Uterus (tissue), 4 donors: ENCODE data around the gene PIGK. TPM values are rescaled to one million over a fixed set of nuclear protein-coding genes. Genes with fewer than 3 reads are reported as not detected.

Experiments
- DNase-seq, 2 donors: peaks; one replicate each; pipeline ENCODE4 v3.0.0-alpha.2; 2019 to 2020
- H3K27ac ChIP-seq, 2 donors: fragments of 200-600 bp; sonication (generic); 1 replicate in 1 of 2; 2 replicates in 1 of 2; pipeline ENCODE4 v1.5.1; 2016 to 2018
- H3K27me3 ChIP-seq, 2 donors: fragments of 200-600 bp; sonication (generic); one replicate each; pipeline ENCODE4 v1.5.1; 2018 to 2019; ENCODE audit warnings: control low read depth in 1 of 2
- H3K36me3 ChIP-seq, 2 donors: fragments of 200-600 bp; sonication (generic); one replicate each; pipeline ENCODE4 v1.5.1; 2019; ENCODE audit warnings: control low read depth in 1 of 2
- H3K4me1 ChIP-seq, 2 donors: fragments of 200-600 bp; sonication (generic); one replicate each; pipeline ENCODE4 v1.5.1; 2018 to 2019; ENCODE audit warnings: control low read depth in 1 of 2
- H3K4me3 ChIP-seq, 2 donors: fragments of 200-600 bp; sonication (generic); 1 replicate in 1 of 2; 2 replicates in 1 of 2; pipeline ENCODE4 v1.5.1; 2018 to 2019; ENCODE audit warnings: mild to moderate bottlenecking in 1 of 2
- H3K9me3 ChIP-seq, 2 donors: fragments of 200-600 bp; sonication (generic); one replicate each; pipeline ENCODE4 v1.5.1; 2019; ENCODE audit warnings: control low read depth in 1 of 2
- POLR2A ChIP-seq, 2 donors: fragments of 450-650 bp; IDR thresholded peaks; one replicate each; pipeline ENCODE4 v1.6.1; 2016; ENCODE audit warnings: antibody characterized with exemption in 2 of 2, mild to moderate bottlenecking in 1 of 2, moderate library complexity in 1 of 2
- intact Hi-C: fragments of 100-400 bp; cut with DNase I; formaldehyde crosslinking; loops from one replicate; pipeline ENCODE4 v1.15.1; 2023; ENCODE audit warnings: low total_unique reads
- microRNA-seq: library from miRNA; unstranded; fragments of <30 nt; microRNA quantifications from one replicate; pipeline ENCODE4, GENCODE V29; 2016; ENCODE audit warnings: borderline microRNAs expressed, borderline replicate concordance
- small RNA-seq: library from RNA; depleted of rRNA; stranded (forward); fragments of <200 nt; gene quantifications from one replicate; pipeline ENCODE3, GENCODE V24; 2016
- total RNA-seq, 4 donors: library from RNA; depleted of rRNA in 3 of 4; stranded (reverse); fragments of >200 nt in 3 of 4; gene quantifications; one replicate each; pipeline versions ENCODE4 v1.1.0 to v1.2.4, GENCODE V29; 2014 to 2023
- TF ChIP-seq, protein P1 (sequence below), 4 experiments: fragments of 200-600 bp in 2 of 4; fragments of 450-650 bp in 2 of 4; sonication (generic) in 2 of 4; IDR thresholded peaks; one replicate each; pipeline ENCODE4 v1.5.1; 2016 to 2019; ENCODE audit warnings: antibody characterized with exemption in 4 of 4, mild to moderate bottlenecking in 2 of 4, moderate library complexity in 1 of 4
- donor health status: DM: yes; HTN: yes; CAD: no.

Gene PIGK
- total RNA-seq, 4 donors from 2014 or later = 11.5 to 38.6 (median 32.6) TPM

DNA sequence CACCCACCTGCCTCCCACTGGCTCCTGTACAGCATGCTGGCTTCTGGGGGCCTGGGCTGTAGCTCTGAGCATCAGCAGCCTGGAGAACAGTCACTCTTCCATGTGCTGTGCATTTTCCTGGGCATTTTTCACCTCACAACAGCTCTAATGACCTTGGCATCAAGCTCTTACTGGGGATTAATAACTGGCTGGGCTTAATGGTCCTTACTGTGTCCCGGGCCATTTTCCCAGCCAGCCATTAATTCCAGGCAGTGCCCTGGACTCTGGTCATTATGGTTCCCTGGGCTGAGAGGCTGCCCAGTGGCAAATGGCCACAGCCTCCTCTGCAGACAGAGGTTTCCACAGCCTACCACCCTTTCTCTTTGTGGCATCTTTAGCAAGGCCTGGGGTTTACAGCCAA, 180.1 kb downstream of the PIGK start:
- TF ChIP-seq, protein P1, sequence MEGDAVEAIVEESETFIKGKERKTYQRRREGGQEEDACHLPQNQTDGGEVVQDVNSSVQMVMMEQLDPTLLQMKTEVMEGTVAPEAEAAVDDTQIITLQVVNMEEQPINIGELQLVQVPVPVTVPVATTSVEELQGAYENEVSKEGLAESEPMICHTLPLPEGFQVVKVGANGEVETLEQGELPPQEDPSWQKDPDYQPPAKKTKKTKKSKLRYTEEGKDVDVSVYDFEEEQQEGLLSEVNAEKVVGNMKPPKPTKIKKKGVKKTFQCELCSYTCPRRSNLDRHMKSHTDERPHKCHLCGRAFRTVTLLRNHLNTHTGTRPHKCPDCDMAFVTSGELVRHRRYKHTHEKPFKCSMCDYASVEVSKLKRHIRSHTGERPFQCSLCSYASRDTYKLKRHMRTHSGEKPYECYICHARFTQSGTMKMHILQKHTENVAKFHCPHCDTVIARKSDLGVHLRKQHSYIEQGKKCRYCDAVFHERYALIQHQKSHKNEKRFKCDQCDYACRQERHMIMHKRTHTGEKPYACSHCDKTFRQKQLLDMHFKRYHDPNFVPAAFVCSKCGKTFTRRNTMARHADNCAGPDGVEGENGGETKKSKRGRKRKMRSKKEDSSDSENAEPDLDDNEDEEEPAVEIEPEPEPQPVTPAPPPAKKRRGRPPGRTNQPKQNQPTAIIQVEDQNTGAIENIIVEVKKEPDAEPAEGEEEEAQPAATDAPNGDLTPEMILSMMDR (IDR thresholded peaks at IDR 0.05) = no peak
- TF ChIP-seq POLR2A (IDR thresholded peaks at IDR 0.05) = no peak
- Histone ChIP-seq H3K4me1 (no peaks in the 10 kb centered on the region), H3K36me3 (no peaks in the 10 kb centered on the region), H3K4me3 (no peak overlapping the region), H3K27ac (peak overlapping the region; percentile 45 to 50), H3K27me3 (no peaks in the 10 kb centered on the region), H3K9me3 (no peaks in the 10 kb centered on the region)
- no peak for DNase-seq
- intact Hi-C loops = no loop called here

Small RNA genes within 50 kb of the gene (microRNA-seq; reads per million reads assigned to microRNA genes)
- not detected for gene MIR7156

Small RNA genes within 50 kb of the gene (small RNA-seq; reads per million reads assigned to genes)
- gene MIR7156 = not detected

Other genes with a start within 250 kb of the PIGK start
- 1 to 10 TPM in 1 of 4 donors, under 1 TPM in 1, not detected in 2; 0.88 to 4.6 TPM for gene AK5, start 62.6 kb upstream of the PIGK start, total RNA-seq